Common myeloid progenitor, CD34-positive (primary cell): ENCODE data around the gene ENOSF1.

Experiments
- CTCF ChIA-PET: fragments of 350-600 bp; sonication (Branson Sonifier 250); formaldehyde crosslinking; loops from one replicate; lab custom pipeline; 2021; ENCODE audit warnings: antibody characterized with exemption; lab: Charles Lee
- POLR2A ChIA-PET: fragments of 350-600 bp; sonication (Branson Sonifier 250); formaldehyde crosslinking; loops from one replicate; lab custom pipeline; 2021; ENCODE audit warnings: antibody characterized with exemption; lab: Charles Lee
- DNase-seq, 3 donors: peaks; one replicate each; pipeline versions ENCODE4 v3.0.0 to v3.0.0-alpha.2; 2013
- H3K27ac ChIP-seq, 2 experiments: 1 replicate in 1 of 2; 2 replicates in 1 of 2; pipeline ENCODE4 v1.7.0; 2013; ENCODE audit warnings: inconsistent platforms in 2 of 2, low read length in 2 of 2, mild to moderate bottlenecking in 2 of 2, low read depth in 1 of 2, moderate library complexity in 1 of 2; ENCODE audit not compliant: severe bottlenecking in 2 of 2, insufficient read depth in 1 of 2, poor library complexity in 1 of 2
- H3K27me3 ChIP-seq, 5 experiments: replicated peaks in 2 of 5; 1 replicate in 3 of 5; 2 replicates in 2 of 5; pipeline versions ENCODE4 v1.6.1 to v1.7.0; 2013; ENCODE audit warnings: low read length in 4 of 5, mild to moderate bottlenecking in 2 of 5, moderate library complexity in 2 of 5, inconsistent platforms in 1 of 5; ENCODE audit not compliant: insufficient read depth in 5 of 5, control insufficient read depth in 4 of 5
- H3K36me3 ChIP-seq, 4 experiments: 1 replicate in 2 of 4; 2 replicates in 2 of 4; pipeline versions ENCODE4 v1.6.1 to v1.7.0; 2013; ENCODE audit warnings: low read length in 3 of 4, control low read depth in 1 of 4, mild to moderate bottlenecking in 1 of 4; ENCODE audit not compliant: control insufficient read depth in 4 of 4, insufficient read depth in 4 of 4
- H3K4me1 ChIP-seq, 4 experiments: 1 replicate in 3 of 4; 2 replicates in 1 of 4; pipeline versions ENCODE4 v1.6.1 to v1.7.1; 2013; ENCODE audit warnings: low read length in 3 of 4, mild to moderate bottlenecking in 3 of 4, control low read depth in 1 of 4, inconsistent platforms in 1 of 4, moderate library complexity in 1 of 4; ENCODE audit not compliant: control insufficient read depth in 4 of 4, insufficient read depth in 4 of 4; ENCODE audit errors: control extremely low read depth in 1 of 4
- H3K4me3 ChIP-seq, 7 experiments: 1 replicate in 4 of 7; 2 replicates in 3 of 7; pipeline versions ENCODE4 v1.5.1 to v1.7.0; 2013; ENCODE audit warnings: mild to moderate bottlenecking in 7 of 7, low read length in 6 of 7, moderate library complexity in 6 of 7, inconsistent platforms in 2 of 7, low read depth in 2 of 7, control low read depth in 1 of 7; ENCODE audit not compliant: insufficient read depth in 4 of 7, control insufficient read depth in 1 of 7; ENCODE audit errors: extremely low read depth in 1 of 7
- H3K9me3 ChIP-seq, 5 experiments: 1 replicate in 4 of 5; 2 replicates in 1 of 5; pipeline versions ENCODE4 v1.6.1 to v1.7.1; 2013; ENCODE audit warnings: low read length in 4 of 5, mild to moderate bottlenecking in 2 of 5, inconsistent platforms in 1 of 5, low read depth in 1 of 5, moderate library complexity in 1 of 5; ENCODE audit not compliant: control insufficient read depth in 4 of 5, insufficient read depth in 2 of 5; ENCODE audit errors: control extremely low read depth in 1 of 5
- WGBS: methylation state at CpG from one replicate; pipeline ENCODE4 v1.1.5; 2013; ENCODE audit not compliant: insufficient coverage; 5-methylcytosine and 5-hydroxymethylcytosine counted together

The ENOSF1 gene

DNA sequence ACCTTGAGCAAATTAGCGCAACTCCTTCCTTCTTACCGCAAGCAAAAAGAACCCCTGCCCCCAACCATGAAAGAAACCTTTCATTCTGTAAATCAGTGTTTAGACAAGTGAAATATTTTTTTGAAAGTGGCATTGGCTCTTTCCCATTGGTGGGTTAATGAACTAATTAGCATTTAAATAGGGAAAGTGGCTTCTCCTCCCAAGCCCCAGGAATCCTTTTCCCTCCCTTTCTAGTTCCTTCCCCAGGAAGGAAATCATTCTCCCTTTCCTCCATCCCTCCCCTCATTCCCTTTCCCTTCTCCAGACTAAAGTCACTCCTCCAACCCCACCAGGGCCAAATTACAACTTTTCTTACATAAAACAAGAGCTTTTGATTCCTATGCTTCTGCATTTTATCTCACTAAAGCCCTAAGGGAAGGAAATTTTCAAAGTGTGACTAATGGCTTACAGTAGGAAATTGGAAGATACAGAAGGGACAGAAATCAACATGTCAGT is 77.8 kb downstream of the ENOSF1 start:
- Histone ChIP-seq H3K27me3 (no peaks in the 10 kb centered on the region), H3K36me3 (no peaks in the 10 kb centered on the region), H3K9me3 (no peaks in the 10 kb centered on the region), H3K4me3 (no peak overlapping the region), H3K27ac (no peak overlapping the region), H3K4me1 (no peaks in the 10 kb centered on the region)
- ChIA-PET POLR2A (no interaction called here), CTCF (interaction anchor here (1.0 kb wide), 1 partner anchor 9 kb away, joined by 3 read pairs; no protein-coding TSS in a partner anchor)
- no peak for DNase-seq
- no CpG with 5 or more reads among the region's 2 CpGs for WGBS

DNA sequence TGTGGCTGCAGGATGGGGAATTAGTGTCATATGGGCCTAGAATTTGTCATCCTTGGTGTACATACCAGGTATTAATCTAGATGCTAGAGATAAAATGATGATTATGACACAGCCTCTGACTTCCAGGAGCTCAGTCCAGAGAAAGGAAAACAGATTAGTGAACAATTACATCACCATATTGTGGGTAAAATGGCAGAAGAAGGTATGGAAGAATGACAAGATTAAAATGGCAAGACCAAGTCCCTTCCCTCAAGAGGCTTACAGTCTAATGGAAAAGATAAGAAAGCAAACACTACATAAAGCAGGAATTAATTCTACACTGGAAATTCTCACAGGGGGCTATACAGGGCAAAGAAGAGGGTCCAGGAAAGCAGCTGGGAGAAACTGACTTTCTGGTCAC is 80.9 kb downstream of the ENOSF1 start:
- no peaks in the 10 kb centered on the region for H3K4me1 ChIP-seq
- H3K36me3 ChIP-seq = no peaks in the 10 kb centered on the region
- ChIA-PET POLR2A (no interaction called here), CTCF (interaction anchor here (1.0 to 3.5 kb wide), 6 partner anchors 9 to 201 kb away, joined by 3 to 16 read pairs (median 5); no protein-coding TSS in a partner anchor)
- H3K27ac ChIP-seq = no peak overlapping the region
- no peak for DNase-seq
- no peaks in the 10 kb centered on the region for H3K27me3 ChIP-seq
- no peak overlapping the region for H3K4me3 ChIP-seq
- H3K9me3 ChIP-seq = no peaks in the 10 kb centered on the region

DNA sequence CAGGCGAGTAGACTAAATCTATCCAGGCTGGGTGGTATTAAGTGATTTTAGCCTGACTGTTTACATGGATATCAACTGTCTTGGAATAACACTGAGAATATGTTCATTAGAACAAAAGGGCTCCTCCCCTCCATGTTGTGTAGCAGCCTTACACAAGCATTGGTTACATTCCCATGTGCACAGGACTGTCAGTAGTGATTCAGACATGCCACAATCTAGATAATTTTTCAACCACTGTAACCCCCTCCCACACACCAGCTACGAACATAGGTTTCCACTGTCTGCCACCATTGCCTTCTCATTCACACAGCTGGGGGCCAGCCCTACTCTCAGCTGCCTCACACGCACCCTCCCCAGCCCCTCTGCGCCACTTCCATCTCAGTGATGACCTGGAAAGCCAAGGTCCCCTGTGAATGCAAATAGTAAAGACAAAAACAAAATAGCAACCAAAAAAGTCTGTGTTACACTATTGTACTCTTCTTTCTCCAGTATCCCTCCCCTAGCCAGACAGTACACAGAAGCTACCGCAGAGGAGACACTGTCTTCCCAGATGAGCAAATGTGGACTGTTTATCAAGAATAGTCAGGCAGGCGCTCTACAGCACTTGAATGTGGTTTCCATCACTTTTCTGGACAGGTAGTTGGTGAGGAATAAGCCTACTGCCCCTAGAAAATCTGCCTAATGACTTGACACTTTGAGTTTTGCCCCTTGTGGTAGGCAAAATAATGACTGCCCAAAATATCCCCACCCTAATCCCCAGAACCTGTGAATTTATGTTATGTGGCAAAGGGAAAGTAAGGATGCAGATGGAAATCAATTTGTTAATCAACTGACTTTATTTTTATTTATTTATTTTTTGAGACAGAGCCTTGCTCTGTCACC is 82.9 kb downstream of the ENOSF1 start:
- Histone ChIP-seq H3K36me3 (no peaks in the 10 kb centered on the region), H3K4me1 (no peaks in the 10 kb centered on the region), H3K27ac (no peak overlapping the region), H3K9me3 (no peaks in the 10 kb centered on the region), H3K27me3 (no peaks in the 10 kb centered on the region), H3K4me3 (no peak overlapping the region)
- ChIA-PET CTCF (interaction anchor here (0.7 to 8.5 kb wide), 6 partner anchors 12 to 203 kb away, joined by 3 to 48 read pairs (median 4); no protein-coding TSS in a partner anchor), POLR2A (no interaction called here)
- 100% methylated on average over 4 of the region's 6 CpGs for WGBS
- DNase-seq = peak in 2 of 3 donors; percentile 36 to 37

DNA sequence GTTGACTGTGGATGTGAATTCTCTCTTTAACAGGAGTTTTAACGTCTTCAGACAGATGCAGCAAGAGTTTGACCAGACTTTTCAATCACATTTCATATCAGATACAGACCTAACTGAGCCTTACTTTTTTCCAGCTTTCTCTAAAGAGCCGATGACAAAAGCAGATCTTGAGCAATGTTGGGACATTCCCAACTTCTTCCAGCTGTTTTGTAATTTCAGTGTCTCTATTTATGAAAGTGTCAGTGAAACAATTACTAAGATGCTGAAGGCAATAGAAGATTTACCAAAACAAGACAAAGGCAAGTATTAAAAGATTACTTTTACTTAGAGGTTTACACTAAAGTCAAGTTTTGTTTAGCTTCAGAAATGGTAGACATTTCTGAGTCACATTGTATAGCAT is 85.2 kb downstream of the ENOSF1 start:
- no peak overlapping the region for H3K4me3 ChIP-seq
- H3K27me3 ChIP-seq = no peaks in the 10 kb centered on the region
- no peaks in the 10 kb centered on the region for H3K36me3 ChIP-seq
- 100% methylated on average over 1 of the region's 2 CpGs for WGBS
- H3K9me3 ChIP-seq = no peaks in the 10 kb centered on the region
- ChIA-PET CTCF (interaction anchor here (1.0 to 8.5 kb wide), 11 partner anchors 13 to 334 kb away, joined by 3 to 60 read pairs (median 4); partner anchors contain the start of genes ENOSF1 and TYMS), POLR2A (no interaction called here)
- peaks cover 0 to 2% (median 0%) of the 10 kb centered on the region in 4 experiments for H3K4me1 ChIP-seq
- no peak for DNase-seq
- H3K27ac ChIP-seq = no peak overlapping the region

DNA sequence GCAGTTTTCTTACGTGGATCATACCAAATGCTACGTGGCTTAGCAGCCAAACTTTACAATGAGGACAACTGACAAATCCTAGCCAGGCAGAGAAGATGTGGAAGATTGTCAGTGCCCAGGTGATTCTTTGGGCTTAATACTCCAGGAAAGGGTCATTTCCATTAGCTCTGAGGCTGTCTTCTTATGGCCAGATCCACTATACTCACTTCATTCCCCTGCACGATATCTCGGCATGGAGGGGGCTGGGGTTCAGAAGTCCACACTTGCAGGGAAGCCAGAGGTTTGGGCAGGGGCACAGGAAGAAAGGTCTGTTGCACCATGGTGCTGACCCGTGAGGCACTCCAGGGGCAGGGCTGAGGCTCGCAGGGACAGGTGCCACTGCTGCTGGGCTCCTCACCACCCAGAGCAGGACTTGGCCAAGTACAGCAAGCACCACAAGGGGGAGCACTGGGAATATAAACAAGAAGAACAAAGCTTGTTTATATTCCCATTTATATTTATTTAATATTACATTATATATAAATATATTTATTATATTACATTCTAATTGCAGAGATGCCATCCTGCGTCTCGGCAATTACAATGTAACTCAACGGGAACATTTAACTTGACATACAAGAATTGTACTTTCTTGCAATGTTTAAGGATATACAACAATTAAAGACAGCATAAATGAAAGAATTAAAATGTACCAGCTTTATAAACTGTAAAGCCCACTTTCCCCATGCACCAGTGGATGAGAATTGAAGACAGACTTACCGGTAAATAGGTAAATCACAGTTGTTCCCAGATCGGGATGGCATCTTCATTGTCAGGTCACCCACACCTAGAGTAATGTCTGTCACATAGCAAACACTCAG is 88.4 kb downstream of the ENOSF1 start:
- no peak overlapping the region for H3K27ac ChIP-seq
- POLR2A ChIA-PET = no interaction called here
- WGBS = 38% methylated on average over 3 of the region's 11 CpGs
- H3K4me3 ChIP-seq = no peak overlapping the region
- no peaks in the 10 kb centered on the region for H3K9me3 ChIP-seq
- H3K27me3 ChIP-seq = no peaks in the 10 kb centered on the region
- peak; percentile 77 to 85 (median 77) for DNase-seq
- peaks cover 0 to 2% (median 0%) of the 10 kb centered on the region in 4 experiments for H3K4me1 ChIP-seq
- CTCF ChIA-PET = interaction anchor here (0.7 to 8.5 kb wide), 35 partner anchors 10 to 356 kb away, joined by 3 to 60 read pairs (median 5); partner anchors contain the start of genes THOC1 and TYMS
- H3K36me3 ChIP-seq = no peaks in the 10 kb centered on the region

DNA sequence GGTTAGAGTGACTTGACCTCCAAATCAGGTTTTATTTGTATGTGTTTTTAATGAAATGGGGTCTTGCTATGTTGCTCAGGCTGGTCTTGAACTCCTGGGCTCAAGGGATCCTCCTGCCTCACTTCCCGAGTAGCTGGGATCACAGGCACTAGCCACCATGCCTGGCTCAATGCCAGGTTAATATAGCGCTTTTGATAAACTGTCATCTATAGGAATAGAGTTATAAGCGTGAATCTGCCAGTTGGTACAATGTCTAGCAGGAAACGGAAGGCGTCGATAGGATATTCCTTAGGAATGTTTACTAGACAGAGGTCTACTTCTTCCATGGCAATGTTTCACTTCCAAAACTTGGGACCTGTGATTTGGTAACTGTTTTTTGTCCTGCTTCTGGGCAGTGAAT is 90.1 kb downstream of the ENOSF1 start:
- no peak for DNase-seq
- Histone ChIP-seq H3K27ac (no peak overlapping the region), H3K9me3 (no peaks in the 10 kb centered on the region), H3K4me3 (no peak overlapping the region), H3K36me3 (no peaks in the 10 kb centered on the region), H3K4me1 (peaks cover 0 to 2% (median 0%) of the 10 kb centered on the region in 4 experiments), H3K27me3 (no peaks in the 10 kb centered on the region)
- 90% methylated on average over 6 of the region's 6 CpGs for WGBS
- ChIA-PET POLR2A (no interaction called here), CTCF (interaction anchor here (1.3 to 8.5 kb wide), 4 partner anchors 9 to 219 kb away, joined by 3 to 60 read pairs (median 48); no protein-coding TSS in a partner anchor)
